GM19324 (cell line): Measurements from ENCODE around the gene UNK.
"Not testable (repeated sequence)": the region's sequence is repeated elsewhere in the genome, so short reads cannot be mapped to it uniquely, and the experiment has no call there.

Source experiments
- ATAC-seq: cut with Tn5 transposase; IDR thresholded peaks from one replicate; pipeline ENCODE4 v1.9.1; 2021; ENCODE audit warnings: mild to moderate bottlenecking, moderate library complexity; ENCODE audit not compliant: unreplicated experiment, low FRiP score

UNK gene

DNA sequence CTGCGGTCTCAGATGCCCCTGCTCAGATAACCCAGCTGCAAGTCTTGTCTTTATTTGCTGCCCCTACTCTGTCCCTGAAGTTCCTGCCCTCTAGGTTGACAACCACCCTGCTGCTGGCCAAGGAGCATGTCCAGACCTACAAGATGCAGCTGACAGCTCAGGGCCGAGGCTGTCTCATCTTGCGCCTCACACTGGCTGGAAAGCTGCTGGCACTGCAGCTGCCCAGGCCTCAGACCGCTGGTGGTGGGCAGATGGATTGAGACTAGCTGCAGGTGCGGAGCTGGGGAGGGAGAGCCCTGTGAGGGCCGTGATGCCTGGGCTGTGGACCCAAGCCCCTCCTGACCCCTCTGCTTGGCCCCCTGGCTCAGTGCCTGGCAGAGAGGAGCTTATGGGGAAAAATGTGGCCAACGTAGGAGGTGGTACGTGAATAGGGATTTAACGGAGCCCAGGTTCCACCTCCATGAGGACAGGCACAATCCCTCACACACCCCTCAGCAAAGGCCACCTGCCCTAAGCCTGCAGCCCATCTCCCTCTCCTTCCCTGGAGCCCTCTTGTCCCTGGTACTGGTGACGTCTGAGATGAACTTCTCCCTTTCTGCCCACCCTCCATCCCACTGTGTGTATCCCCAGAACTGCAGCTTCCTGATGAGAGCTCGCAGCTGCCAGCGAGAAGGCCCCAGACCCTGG lies 11.3 kb upstream of the UNK start:
- no peak for ATAC-seq

DNA sequence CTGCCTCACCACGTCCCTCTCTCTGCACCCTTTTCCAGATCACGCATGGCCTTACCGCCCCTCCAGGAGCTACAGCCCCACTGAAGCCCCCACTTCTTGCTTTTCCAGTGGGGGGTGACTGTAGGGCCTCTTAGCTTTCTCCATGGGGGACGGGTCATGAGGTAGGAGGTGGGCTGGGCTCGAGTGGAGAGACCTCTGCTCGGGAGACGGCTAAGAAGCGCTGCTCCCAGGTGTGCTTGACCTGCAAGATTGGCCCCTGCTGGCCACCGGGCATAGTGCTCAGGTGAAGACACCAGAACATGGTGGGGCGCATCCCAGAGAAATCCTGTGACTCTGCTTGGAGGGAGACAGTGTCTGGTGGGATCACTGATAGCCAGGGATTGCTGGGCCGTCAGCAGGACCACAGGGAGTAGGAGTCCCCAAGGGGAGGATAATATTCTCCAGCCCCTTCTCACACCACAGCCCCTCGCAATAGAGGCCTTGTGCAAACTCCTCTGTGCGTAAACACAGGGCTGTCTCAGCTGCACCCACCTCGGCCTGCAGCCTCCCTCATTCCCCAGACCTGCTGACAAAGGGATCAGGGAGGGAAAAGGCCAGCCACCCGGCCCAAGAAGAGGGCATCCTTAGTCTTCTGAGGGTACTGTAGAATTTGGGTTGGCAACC lies 10.7 kb upstream of the UNK start:
- no peak for ATAC-seq

DNA sequence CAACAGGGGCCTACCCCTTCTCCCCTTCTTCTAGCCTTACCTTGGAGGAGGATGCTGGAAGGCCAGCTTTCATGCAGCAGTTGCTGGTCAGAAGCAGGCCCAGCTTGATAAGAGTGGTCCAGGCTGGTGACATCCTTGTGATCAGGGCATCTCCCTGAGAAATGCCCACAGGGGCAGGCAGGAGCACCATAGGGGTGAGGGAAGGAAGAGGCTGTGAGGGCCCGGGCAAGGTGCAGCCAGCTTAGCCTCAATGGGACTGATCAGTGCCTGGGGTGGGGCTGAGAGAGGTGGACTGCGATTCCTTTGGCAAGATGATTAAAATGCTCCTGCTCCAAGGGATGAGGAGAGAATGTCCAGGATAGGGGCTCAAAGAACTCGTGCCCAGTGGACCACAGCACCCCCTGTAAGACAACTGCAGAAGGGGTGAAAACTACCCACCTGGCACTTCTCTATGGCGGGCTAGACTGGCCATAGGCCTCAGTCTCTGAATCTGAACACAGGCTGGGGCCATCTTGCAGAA lies 10.1 kb upstream of the UNK start:
- no peak for ATAC-seq

DNA sequence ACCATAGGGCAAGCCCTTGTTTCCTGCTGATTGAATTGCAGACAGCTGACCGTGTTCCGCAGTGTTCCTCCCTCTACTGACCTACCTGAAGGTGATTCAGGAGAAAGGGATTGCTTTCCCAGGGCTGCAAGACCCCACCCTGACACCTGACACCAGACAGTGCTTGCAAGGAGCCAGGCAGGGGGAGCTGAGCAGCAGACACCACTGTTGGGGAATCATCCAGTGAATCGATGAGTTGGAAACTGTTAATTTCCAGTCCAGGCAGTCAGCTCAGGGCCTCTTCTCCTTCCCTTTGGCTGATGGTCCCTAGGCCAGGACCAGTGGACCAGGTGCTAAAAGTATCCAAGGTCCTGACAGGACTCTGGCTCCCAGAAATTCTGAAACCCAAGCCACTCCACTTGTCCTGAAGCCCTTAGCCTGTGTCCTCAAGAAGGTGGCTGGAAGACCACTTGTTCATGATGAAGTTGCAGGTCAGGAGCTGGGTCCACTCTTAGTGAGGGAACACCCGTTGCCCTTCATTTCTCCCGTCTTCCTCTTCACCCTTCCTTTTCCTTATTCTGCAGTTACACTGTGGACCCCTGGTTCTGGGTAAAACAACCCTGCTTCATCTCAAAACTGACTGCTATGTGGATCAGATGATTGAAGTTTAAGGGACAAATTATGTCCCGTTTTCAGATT lies 9.5 kb upstream of the UNK start:
- ATAC-seq: no peak

DNA sequence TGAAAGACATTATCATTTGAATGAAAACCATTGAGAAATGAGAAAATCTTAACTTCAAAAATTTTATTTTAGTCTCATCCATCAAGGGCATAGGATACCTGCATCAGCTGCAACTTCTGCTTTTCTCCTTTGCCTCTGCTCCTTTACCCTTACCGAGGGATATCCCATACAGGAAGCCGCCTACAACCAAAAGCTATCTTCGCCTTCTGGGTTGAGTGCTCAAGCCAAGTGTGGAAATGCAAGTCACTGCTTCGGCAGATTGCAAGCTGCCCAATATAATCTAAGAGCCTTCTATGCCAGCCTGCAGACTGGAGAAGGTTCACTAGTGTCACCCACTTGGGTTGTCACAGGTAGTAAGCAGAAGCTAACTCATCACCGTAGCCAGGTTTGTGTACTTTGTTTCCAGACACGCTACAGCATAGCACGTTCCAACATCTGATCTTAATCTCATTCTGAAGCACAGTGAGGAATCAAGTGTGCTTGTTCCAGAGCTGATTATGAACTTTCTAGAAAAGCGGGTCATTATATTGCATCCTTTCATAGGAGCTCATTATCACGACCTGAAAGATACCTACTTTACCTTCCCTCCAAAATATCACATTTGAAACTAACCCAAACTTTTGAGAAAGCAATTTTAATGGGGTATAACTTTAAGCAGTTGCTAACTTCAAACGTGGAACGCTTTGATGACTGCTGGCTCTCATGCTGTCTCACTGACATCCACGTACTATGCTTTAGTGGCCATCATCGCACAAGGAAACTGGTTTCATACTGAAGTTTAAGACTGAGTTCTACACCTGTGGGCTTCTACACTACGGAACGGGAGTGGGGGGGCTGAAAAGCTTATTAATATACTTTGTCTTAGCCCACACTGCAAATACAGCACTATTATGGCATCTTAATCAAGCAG lies 8.0 kb upstream of the UNK start:
- no peak for ATAC-seq

DNA sequence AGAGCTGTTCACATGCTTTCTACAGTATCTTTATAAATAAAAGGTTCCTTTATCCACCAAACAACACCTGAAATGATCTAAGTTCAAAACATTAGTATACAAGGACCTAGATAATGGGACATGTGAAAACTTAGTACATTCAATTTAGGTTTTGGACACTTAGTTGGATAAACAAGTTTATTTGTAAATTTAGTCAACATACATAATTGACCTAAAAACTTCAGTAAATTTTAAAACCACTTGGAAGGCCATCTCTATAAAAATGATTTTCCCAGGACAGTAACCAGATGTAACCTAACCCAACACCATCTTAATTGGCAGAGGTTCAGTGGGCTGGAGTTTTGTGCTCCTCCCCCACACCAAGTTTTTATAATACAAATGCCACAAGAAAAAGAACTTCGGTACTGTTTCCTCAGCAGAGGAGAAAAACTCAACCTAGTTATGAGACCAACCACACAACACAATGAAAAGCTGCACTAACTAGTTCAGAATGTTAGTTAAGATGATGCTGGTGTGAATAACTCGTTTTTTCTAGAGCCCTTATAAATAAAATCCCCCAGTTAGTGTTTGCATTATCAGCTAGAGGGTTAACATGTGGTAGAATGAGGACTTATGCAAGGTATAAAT lies 7.2 kb upstream of the UNK start:
- ATAC-seq: no peak

DNA sequence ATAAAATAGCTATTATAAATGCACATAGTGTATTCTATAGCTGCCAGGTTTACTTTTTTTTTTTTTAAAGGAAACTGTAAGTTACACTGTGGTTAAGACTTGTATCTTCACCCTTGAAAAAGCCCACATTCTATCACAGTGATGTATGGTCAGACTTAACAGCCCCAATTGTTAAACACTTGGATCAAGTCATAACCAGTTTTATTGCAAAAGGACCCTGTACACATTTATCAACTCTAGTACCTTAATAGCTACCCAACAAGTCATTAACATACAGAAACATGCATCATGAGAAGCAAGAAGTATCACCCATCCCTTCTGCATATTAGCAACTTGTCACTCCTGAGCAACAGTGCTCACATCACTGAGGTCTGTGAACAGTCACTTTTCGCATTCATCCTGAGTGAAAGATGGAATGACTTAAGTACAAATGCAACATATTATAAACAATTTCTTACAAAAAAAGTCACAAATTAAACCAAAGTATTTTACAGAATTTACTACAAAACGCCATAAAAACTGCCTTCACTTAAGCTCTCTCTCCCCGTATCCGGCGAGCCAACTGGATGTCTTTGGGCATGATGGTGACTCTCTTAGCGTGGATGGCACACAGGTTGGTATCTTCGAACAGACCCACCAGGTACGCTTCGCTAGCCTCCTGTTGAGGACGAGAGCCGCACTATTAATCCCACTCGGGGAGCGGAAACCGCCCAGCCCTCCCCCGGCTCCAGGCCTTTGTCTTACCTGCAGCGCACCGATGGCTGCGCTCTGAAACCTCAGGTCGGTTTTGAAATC lies 6.3 kb upstream of the UNK start:
- ATAC-seq: not testable (repeated sequence)

DNA sequence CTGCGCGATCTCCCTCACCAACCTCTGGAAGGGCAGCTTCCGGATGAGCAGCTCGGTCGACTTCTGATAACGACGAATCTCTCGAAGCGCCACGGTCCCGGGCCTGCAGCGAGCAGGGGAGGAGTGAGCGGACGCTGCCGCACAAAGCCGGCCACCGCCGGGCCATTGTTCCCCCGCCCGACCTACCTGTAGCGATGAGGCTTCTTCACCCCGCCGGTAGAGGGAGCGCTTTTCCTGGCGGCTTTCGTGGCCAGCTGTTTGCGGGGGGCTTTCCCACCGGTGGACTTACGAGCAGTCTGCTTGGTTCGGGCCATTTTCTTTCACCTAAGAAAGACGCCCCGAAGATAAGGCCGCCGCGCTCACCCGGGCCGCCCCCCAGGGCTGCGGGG lies 5.8 kb upstream of the UNK start:
- peak; percentile 0 for ATAC-seq

DNA sequence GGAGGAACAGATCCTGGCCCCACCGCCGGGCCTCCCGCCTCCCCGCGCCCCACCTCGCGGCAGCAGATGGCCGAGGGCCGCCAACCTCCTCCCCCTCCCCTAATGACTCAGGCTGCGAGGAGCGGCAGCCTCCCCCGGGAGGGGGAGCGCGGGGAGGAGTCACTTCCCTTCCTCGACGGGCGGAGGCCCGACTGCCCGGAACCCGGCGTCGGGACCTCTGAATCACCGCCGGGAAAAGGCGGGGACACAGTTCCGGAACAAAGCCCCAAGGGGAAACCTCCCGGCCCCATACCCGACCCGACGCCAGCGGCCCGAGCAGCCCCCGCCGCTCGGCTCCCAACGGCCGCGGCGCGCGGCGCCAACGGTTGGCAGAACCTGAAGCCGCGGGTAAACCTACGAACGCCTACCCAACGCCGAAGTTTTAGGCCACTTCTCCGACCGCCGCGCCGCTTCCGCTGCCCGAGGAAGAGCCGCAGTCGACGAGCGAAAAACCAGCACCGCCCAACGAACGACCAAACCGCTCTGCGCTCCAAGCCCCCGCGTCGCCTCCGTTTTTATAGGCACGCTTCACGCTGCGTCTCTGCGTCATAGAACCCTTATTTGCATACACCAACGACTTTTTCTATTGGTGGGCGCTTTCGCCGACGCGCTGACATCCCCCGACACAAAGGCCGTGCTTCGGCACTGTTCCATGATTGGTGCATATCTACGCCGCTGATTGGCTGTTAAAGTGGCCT lies 5.2 kb upstream of the UNK start:
- ATAC-seq: peak; percentile 71

DNA sequence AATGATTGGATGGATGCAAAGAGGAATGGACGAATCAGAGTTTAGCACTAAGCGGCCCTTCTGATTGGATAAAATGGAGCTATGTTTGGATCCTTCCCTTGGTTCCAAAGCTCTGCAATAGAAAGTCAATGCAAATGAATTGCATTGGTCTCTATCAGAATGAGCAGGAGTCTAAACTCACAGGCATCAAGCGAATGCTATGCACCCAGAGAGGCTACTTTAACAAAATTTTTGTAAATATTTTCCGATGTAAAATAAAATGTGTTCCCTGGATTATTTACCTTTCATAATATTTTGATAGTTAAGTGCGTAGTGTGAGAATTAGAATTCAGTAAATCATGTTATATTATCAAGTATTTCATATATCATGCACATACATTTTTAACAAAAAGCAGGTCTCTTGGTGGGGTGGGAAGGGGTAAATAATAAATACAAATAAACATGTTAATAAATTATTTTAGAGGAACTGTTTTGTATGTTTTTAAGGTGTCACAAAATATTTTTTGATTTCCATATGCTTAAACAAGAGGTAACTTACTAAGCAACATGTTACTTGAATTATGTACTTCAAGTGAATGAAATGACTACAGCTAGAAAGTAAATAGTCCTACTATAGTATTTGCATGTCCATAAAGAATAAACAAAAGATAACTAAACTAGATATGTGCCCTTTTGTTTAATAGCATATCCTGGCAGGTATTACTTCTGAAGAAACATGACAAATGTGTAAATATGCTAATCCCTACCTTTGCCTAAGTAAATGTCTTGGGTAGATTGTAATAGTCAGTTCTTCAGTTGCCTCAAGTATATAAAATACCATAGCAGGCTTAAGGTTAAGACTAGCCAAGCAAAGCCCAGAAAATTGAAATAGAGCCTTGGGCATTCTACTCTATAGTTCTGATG lies 4.4 kb upstream of the UNK start:
- ATAC-seq: no peak

DNA sequence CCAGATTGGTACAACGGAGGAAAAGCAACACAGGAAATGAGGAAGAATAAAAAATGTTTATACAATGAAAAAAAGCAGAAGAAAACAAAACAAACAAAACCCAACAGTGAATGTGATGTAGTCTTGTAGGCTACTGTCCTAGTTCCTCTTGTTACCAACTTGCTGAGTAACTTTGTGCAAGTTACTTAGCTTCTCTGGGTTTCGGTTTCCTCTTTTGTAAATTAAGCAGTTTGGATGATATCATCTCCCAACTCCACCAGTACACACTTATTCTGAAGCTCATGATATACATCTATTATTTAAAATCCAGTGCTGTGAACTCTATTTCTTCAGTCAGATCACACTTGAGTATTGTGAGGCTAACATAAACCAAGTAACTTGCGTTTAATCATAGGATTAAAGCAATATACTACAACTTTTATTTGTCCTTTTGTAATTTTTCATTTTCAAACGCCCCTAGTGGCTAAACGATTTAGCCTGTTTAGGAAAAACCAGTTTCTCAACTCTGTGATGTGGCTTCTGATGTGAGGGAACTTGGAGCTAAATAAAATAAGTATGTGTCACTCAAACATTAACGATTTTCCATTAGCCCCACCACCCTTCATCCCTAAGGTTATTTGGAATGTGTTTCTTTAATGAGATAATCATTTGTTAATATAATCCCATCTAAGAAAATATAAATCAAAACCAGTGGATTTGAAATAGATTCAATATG lies 1.4 kb upstream of the UNK start:
- no peak for ATAC-seq

DNA sequence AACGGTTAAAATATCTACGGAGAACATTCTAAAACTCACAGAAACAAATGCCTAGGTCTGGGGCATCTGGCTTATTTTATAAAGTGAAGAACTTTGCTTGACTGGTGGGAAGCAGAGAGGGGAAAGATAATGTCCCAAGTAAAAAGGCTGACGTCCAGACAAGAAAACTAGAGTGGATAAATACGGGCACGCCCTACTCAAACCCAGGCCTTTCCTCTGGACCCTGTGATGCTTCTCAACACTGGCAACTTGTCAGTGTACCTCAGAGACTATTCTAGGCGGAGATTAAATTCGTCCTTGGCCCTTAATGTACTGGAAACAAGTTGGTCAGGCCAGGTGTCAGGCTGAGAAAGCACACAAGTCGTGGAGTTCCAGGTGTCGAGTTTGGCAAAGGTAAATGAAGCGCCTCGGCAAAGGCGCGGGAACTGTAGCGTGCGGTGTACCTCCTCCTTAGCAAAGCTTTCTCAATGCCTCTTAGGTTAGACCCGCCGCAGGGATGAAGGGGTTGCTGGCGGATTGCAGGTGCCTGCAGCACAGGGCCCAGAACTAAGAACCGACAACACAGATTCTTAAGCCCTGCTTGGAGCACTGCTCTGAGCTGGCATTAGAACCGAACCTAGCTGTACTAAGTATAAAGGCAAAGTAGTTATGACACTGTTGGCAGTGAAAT lies 668 bp upstream of the UNK start:
- peak; percentile 0 for ATAC-seq

DNA sequence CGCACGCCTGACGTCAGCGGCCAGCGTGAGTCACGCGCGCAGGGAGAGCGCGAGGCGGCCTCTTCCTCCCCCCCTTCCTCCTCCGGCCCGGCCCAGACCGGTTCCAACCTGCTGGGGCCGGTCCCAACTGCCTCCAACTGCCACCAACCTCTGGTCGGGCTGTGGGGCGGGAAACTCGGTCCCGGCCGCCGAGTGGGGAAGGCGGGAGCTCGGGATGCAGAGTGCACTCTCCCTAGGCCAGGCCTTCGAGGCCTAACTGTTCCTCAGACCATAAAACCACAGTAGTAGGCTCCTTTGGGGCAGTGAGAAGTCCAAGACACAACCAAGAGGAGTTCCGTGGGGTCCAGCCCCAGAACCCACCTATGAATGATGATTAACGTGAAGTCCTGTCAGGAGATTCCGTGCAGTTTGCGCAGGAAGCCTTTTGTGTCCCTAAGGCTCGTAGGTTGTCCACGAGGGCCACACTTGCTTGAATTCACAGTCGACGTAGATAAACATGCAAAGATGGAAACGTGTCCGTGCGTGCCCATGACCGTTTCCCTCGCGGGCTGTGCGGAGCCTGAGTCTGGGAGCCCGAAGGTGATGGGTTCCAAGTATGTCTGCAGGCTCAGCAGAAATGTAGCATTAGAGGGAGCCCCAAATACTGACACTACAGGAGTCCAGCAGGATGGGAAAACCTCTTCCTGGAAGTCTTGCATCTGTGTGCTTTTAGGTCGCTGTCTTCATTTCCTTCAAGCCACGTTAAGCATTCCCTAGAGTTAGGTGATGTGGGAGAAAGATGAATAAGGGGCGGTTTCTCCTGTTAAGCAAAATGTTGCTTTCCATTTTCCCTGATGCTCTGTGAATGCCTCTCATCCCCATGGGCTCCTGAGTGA lies 647 bp downstream of the UNK start:
- peak; percentile 66 for ATAC-seq

DNA sequence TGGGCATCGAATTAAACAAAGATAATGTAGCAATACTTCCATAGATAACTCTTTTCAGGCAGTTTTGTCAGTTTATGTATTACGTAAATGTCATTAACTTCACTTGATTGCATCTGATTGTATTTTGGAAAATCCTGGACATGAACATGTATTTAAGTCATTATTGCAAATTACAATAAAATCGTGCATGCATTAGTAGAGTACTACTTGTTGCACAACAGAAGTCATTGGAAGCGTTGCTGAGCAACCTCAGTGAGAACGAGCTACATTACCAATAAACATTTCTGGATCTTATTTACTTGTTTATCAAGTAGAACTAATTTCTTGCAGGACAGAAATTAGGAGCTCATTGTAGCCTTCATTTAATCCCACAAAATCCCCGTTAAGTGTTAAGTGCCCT lies 6.6 kb downstream of the UNK start:
- ATAC-seq: no peak

DNA sequence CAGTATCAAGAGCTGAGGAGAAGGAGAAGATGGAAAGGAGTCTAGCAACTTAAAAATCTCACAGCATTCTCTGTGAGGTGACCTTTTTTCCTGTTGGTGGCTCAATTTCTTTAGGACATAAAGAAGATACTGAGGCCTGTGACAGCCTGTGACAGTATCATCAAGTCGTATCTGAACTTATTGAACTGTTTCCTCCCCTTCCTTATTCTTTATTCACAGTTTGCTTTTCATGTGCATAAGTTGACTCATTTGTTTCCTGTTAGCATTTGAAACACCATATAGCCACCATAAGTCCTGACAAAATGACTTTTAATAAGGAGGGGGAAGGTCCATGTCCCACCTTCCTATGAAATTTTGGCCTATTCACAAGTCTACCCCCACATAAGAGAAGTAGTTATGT lies 8.9 kb downstream of the UNK start:
- ATAC-seq: no peak
